Left forelimb (tissue), 1 donor: ENCODE data around the gene TRAPPC3.
"Not testable (repeated sequence)": the region's sequence is repeated elsewhere in the genome, so short reads cannot be mapped to it uniquely, and the experiment has no call there.

ENCODE experiments used
- DNase-seq: peaks from one replicate; pipeline ENCODE4 v3.0.0-alpha.2; 2018; ENCODE audit warnings: low spot score

The TRAPPC3 gene

DNA sequence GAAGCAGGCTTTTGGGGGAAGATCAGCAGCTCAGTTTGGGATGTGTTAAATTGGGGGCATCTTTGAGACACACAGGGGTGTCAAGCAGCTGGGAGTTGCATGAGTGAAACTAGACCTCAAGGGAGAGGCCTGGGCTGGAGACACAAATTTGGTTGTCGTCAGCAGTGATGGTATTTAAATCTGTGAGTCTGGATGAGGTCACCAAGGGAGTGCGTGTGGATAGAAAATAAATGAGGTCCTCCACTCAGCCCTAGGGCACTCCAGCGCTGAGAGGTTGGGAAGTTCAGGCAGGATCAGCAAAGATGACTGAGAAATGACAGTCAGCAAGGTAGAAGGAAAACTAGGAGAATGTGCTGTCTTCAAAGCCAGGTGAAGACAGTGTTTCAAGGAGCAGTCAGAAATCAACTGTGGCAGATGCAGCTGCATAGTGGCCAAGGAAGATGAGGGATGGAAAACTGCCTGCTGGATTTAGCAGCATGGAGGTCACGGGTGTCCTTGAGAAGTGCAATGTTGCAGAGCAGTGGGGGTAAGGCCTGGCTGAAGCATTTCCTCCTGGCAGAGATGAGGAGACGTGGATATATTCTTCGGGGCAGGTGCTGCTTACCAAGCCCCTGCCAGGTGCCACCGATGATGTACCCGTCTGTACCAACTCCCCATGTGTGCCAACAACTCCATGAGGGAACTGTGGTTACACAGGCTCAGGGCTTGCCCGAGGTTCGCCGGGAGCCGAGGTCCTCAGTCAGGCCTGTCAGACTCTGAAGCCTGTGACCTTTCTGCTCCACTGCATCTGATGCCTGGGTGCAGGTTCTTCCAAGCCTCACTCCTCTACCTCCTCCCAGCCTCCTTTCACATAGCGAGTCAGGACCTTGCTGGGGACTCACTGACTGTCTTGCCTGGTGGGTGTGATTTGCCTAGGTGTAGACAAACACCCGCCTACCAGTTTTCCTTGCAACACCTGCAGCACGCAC is 17.9 kb upstream of the TRAPPC3 start:
- DNase-seq, result no peak

DNA sequence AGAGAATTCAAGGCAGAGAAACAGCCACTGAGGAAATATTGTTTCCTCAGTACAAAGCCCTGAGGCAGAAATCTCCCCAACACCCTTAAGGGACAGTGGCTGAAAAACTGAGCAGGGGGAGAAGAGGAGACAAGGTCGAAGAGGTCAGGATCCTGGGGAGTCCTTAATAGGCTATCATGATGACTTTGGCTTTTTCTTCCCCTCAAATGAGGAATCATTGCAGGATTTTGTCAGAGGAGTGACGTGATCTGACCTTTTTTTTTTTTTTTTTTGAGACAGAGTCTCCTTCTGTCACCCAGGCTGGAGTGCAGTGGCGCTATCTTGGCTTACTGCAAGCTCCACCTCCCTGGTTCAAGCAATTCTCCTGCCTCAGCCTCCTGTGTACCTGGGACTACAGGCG is 16.9 kb upstream of the TRAPPC3 start:
- no peak for DNase-seq

DNA sequence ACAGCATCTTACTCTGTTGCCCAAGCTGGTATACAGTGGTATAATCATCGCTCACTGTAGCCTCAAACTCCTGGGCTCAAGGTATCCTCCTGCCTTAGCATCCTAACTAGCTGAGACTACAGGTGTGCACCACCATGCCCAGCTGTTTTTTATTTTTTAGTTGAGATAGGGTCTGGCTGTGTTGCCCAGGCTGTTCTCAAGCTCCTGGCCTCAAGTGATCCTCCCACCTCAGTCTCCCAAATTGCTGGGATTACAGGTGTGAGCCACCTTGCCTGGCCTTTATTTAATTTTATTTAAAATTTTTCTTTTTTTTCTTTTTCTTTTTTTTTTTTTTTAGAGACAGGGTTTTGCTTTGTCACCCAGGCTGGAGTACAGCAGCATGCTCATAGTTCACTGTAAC is 15.9 kb upstream of the TRAPPC3 start:
- DNase-seq, result no peak

DNA sequence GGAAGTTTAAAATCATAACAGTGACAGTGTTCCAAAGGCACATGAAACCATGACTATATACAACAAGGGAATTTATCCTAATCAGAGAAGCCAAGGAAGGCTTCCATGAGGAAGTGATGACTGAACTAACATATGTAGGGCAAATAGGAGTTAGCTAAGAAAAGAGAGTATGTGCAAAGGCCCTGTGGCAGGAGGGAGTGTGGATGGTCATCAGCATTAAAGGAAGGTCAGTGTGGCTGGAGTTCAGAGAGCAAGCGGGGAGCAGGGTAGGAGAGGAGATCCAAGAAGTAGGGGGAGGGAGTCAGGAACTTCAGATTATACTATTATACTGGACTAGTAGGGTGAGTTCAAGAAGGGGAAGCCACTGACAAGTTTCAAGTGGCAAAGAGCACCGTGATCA is 15.1 kb upstream of the TRAPPC3 start:
- DNase-seq, result no peak

DNA sequence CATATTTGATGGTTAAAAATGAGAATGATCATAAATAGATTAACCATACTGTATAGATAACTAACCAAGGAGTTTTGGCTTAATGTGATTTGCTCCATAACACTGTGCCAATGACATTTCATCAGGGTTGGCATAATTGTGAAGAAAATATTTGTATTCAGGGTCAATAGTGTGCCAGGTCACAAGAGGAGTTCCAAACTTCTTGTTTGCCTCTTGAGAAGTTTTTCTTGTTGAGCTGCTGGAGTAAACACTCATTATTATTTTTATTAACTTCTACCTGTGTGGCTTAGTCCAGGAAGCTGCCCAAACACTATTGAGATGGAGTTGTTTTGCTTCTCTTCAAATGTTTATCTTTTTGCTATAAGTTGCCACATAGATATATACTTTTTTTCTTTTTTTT is 14.1 kb upstream of the TRAPPC3 start:
- no peak for DNase-seq

DNA sequence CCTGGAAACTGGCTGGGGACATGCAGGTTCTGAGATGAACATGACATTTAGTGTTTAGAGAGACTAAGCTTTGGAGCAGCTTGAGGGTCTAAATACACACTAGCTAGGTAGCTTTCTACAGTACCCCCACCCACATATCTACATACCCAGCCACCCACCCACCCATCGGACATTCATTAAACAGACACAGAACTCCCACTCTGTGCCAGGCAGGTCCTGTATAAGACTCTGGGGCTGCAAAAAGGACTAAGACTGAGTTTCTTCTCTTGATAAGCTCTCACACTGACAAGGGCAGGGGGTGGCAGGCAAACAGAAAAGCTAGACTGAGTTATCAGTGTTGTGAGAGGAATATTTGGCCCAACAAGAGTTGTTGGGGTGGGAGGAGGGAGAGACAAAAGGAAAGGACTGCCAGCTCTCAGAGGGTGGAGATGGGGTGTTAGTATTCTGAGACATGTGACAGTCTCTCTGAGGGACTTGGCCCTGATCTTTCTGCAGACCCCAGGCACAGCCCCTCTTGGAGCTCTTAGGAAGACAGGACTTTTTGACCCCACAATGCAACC is 13.5 kb upstream of the TRAPPC3 start:
- no peak for DNase-seq

DNA sequence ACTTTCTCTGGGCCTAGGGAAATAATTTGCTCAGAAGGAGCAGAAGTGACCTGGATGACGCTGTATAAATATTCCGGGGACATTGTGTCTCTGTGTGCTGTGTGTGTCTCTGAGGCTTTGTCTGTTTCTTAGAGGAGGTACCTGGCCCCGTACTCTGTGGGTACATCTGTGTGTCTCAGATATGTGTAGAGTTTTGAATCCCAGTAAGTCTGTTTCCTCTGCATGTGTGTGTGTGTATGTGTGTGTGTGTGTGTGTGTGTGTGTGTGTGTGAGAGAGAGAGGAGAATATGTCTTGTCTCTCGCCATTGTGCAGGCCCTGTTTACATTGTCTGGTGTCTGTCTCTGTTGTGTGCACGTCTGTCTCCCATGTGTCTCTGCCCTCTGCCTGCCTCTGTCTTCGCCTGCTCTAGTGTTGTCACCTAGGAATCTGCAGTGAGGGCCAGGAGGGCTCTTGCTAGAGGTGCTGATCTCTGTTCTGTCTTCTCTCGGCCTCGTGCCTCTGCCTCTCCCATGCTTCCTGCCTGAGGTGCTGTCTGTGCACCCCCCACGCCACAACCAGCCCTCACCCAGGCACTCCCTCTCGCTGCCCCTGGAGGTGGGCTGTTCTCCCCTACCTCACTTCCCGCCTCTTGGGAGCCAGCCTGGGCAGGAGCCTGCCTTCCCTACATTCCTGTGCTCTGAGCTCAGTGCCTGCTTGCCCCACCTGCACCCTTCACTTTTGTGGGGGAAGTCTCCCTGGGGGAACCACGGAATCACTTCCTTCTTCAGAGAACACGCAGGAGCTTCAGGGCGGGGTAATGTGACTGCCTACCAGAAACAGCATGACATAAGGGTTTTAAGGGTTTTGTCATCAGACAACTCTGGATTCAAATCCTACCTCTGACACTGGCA is 12.6 kb upstream of the TRAPPC3 start:
- no peak for DNase-seq

DNA sequence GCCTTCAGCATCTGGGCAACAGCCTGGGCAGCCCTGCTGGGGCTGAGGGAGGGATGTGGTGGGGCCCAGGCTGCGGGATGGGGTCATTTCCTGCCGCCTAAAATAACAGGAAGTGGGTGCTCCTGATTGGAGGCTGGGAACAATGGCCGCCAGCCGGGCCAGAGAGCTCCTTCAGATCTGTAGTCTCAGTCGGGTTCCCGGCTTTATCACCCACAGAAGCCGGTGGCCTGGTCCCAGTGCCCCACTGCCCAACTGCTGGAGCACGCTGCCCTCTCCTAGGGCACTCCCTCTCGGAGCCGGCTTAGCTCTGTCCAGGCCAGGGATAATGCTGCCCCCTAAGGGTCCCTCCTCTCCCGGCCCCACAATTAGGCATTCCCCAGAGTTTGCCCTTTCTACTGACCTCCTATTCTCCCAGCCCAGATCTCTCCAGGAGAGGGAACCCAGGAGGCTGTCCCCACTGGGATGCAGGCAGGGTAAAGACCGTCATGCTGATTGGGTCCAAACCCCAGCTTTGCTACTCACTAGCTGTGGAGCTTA is 11.7 kb upstream of the TRAPPC3 start:
- peak; percentile 75 for DNase-seq

DNA sequence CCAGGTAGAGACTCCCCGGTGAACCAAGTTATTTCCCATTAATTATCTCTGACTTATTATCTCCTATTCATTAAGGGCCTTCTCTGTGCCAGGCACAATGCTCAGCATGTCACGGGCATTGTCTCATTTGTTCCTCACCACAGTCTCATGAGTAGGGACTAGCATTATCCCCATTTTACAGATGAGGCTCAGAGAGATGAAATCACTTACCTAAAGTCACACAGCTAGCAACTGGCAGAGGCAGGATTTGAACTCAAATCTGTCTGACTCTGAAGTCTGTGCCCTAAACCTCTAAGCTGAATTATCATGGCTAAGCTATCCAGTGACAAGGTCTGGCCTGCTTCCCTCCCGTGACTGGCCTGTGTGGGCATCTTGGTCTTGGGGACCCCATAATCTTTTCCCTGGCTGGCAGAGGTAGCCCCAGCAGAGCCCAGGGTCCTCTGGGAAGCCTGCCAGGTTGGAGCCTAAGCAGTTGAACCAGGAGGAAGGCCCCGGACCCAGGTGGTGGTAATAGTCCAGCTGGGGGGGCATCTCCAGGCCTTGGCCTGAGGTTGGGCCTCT is 11.2 kb upstream of the TRAPPC3 start:
- no peak for DNase-seq

DNA sequence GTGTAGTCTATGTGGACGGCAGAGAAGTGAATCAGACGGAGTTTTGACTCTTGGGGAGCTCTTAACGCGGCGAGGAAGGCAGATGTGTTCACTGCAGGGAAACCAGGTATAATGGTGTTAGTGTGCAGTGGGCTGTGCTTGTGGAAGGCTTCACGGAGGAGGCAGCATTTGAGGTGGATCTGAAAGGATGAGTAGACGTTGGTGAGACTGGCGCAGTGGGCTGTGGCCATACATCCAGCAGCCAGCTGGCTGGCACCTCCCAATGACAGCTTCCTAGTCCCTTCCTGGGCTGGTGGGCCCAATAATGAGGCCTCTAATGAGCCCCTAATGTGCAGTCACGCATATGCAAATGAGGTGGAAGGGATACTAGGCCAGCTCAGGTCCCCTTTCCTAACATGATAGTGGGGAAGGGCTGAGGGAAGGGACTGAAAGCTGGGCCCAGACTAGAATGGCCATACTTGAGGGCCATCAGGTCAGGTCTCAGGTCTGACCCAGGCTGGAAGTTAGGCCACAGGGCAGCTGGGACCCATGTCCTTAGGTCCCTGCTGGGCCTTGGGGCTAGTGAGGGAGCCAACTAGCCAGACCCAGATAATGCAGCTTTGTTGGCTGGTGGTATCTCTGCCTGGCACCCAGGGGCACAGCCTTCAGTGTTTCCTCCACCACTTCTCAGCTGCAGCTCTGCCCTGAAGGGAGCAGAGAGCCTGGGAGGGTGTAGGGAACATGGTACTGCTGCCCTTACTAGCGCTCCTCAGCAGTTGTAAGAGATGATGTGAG is 10.5 kb upstream of the TRAPPC3 start:
- DNase-seq, result no peak

DNA sequence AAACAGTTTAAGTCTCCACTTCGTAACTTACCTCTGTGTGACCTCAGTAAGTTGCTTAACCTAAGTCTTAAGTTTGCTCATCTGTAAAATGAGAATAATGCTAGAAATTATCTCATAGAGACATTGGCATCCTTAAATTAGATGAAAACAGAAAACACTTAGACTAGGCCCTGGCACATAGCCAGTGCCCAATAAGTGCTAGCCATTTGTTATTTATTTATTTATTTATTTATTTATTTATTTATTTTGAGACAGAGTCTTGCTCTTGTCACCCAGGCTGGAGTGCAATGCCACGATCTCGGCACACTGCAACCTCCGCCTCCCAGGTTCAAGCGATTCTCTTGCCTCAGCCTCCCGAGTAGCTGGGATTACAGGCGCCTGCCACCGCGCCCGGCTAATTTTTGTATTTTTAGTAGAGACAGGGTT is 9.6 kb upstream of the TRAPPC3 start:
- not testable (repeated sequence) for DNase-seq

DNA sequence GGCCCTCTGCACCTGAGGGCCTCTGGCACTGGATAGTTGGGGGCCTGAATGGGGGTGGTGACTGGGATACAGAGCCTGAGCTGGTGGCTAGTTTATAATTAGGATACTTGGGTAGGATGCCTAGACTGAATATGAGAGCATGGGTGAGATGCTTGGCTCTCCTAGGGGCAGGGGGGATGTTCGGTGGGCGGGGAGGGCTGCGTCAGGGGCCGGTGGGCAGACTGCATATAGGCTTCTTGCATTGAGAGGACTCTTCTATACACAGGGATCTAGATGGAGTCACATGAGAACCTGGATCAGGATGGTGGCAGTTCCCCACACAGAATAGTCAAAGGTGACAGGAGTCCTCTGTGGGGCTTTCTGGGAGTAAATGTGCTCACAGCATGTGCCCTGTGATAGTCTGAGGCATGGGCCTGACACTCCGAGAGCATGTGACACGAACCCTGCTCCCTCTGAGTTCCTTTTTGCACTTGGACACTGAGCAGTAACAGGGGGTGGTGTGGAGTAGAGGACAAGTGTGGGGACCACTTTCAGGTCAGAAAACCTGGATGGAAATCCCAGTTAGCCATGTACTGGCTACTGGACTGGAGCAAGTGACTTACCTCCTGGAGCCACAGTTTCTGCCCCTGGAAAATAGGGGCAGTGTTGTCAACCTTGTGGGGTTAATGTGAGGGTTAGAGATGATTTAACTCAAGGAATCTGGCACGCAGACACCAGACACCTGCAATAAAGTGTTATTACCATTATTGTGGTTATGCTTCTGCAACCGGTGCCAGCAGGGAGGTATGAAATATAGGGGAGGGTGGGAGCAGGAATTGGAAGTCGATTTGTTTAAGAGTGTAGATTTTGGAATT is 8.9 kb upstream of the TRAPPC3 start:
- DNase-seq, result no peak

DNA sequence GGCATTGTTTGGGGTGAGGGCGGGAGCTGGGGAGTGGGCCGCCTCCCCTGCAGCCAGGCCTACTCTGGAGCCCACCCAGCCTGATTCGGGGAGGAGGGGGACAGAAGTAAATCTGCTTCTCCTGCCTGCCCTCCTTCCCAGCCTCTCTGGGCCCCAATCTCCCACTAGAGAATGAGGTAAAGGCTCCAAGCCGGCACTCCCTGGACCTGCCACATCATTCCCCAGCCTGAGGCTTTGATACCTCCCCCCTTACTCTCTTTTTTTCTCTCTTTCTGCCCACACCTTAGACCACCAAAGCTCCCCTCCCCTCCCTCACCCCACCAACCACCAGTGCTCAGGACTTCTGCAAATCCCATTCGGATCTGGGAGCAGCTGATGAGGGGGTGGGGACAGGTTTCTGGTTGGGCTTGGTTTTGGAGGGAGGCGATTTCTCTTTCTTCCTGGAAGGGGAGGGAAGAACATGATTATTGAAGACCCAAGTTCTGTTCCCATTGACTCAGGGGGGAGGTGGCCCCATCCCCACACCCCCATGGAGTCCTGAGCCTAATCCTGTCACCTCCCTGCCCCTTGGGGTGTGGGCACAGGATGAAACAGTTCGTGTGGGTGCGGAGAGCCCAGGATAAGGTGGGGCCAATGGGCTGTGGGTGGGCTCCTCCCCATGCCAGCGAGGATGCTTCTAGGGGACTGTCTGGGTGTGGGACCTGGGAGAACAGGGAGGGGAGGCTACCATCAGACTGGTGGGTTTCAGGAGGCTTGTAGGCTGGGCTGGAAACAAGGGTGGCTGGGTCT is 8.0 kb upstream of the TRAPPC3 start:
- DNase-seq, result peak; percentile 89

DNA sequence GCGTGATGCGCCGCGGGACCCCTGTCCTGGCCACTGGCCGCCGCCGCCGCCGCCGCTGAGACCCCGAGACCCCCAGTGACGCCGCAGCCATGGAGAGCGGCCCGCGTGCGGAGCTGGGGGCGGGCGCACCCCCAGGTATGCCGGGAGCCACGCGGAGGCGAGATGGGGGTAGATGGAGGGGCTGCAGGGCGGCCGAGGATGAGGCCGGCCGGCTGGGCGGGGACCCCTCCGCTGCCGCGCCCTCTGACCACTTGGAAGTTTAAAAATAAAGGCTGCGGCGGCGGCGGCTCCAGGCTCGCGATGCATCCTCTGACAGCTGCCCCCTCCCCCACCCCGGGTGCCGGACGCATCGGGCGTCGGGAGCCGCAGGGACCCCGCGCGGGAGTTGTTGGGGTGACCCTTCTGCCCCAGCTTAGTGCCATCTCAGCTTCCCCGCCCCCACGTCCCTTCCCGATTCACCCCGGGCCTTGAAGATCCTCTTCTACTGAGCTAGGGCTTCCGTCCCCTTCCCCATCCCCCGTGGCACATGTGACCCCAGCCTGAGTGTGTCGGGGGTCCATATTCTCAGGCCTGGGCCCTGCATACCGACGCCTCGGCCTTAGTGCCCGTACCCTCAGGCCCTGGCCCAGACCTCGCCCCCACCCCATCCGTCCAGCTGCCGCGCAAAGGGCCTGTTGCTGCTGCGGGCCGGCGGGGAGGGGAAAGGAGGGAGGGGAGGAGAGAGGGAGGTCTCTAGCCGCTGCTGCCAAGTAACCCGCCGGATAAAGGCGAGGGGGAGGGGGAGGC is 7.2 kb upstream of the TRAPPC3 start:
- DNase-seq, result peak; percentile 80

DNA sequence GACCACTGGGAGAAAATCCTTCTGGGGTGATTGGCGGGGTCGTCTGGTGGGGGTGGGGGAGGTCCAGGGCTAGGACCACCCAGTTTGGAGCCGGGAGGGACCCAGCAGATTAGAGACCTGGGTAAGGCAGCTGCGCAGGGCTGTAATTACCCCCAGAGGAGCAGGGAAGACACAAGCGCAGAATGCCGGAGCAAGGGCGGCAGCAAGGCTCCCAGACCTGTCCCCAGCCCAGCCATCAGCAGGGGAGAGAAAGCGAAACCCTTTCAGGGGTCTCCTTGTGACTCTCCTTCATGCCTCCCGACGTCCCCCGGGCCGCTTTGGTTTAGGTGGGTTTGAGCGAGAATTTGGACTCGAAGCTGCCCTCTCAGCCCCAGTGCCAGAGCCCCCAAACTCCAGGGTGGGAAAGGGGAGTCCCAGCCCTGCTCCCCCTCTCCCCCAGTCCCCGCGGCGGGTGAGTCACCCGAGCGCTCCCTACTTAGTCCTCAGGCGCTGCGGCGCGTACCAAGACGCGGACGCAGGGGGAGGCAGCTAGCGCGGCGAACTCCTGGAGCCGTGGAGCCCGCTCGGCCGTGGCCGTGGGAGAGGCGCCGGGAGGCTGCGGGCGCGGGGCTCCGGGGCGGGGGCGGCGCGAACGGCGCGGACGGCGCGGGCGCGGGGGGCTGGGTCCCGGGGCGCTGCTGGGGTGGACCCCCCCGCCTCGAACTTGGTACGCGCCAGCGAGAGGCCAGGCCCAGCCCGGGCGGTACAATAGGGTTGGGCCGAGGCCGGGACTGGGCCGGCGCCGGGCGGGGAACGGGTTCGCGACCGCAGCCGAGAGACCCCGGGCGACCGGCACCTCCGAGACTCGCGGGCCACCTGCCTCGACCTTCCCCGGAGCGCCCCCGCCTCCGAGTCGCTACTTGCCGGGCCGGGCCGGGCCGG is 6.4 kb upstream of the TRAPPC3 start, which contains the start of gene MAP7D1:
TSS of gene MAP7D1 (plus strand) at position 753 of the 921 bp plus-strand sequence. CDS start 258 bp downstream, outside the sequence.
- peak; percentile 93 for DNase-seq

DNA sequence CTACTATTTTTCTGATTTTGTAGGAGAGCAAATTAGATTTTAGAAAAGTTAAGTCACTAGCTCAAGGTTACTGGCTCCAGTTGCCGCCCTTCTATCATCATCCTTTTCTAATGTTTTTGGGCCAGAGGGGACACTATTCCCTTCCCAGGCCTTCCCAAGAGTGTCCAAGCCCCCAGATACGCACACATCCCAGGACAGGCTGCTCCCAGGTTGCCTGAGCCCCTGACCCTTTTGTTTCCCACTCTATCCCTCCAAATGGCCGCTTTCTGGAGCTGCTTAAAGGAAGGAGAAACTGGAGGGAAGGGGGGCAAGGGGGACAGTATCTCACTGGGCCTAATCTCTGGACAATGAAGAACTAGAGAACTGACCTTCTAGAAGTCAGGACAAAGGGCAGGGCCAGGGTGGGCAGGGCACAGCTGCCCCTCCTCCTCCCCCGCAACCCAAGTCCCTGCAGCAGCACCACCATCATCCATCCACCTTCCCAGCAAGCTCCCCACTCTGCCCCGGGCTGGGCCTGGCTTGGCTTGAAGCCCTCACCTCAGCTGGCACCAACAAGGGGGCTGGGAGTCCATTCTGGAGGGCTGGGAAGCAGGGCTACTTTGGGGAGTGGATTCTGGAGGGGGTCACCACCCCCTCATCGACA is 5.6 kb upstream of the TRAPPC3 start:
- DNase-seq, result no peak

DNA sequence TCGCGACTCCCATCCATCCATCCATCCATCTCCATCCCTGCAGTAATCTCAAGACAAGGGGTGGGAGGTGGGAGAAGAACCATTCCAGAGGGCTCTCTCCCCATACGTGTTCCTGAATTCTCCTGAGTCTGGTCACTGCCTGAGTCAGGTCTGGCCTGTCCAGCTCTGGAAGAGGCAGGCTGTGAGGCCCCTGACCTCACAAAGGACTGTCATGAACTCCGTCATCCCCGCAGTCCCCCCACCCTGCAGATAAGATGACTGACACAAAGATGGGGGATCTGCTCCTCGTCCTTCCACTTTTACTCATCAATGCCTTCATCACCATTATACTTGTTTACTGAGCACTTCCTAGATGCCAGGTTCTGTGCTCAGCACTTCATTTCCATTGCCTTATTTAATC is 5.0 kb upstream of the TRAPPC3 start:
- DNase-seq, result no peak
